ENCODE results near the gene FNDC3B. TPM values are rescaled to one million over a fixed set of nuclear protein-coding genes. Genes with fewer than 3 reads are reported as not detected.

The FNDC3B gene
- total RNA-seq, 2 experiments from 2014 or later, result 11.5 to 12.3 TPM

GRCh38 chr3:172153335-172153861 is 114.0 kb downstream of the FNDC3B start:
- H3K4me3 Mint-ChIP-seq, result peak overlapping the region; percentile 15
- no peaks in the 10 kb centered on the region for H3K9me3 Mint-ChIP-seq (ENCODE audit: insufficient read depth)
- ChIA-PET CTCF (no interaction called here), POLR2A (interaction anchor here (0.7 kb wide), 1 partner anchor 541 kb away, joined by 3 read pairs; no protein-coding TSS in a partner anchor)
- ATAC-seq, result peak; percentile 94
- peak overlapping the region; percentile 11 for H3K27ac Mint-ChIP-seq
- peaks cover 25% of the 10 kb centered on the region for H3K4me1 Mint-ChIP-seq (ENCODE audit: low read depth)
- DNase-seq, result peak; percentile 52
- H3K27me3 Mint-ChIP-seq (ENCODE audit: low read depth), result no peaks in the 10 kb centered on the region
- H3K36me3 Mint-ChIP-seq (ENCODE audit: low read depth), result peaks cover 2% of the 10 kb centered on the region

GRCh38 chr3:172154768-172155664 is 115.6 kb downstream of the FNDC3B start:
- Mint-ChIP-seq H3K27ac (no peak overlapping the region), H3K4me1 (ENCODE audit: low read depth) (peaks cover 25% of the 10 kb centered on the region), H3K36me3 (ENCODE audit: low read depth) (peaks cover 2% of the 10 kb centered on the region), H3K27me3 (ENCODE audit: low read depth) (no peaks in the 10 kb centered on the region), H3K9me3 (ENCODE audit: insufficient read depth) (no peaks in the 10 kb centered on the region), H3K4me3 (no peak overlapping the region)
- POLR2A ChIA-PET, result no interaction called here
- no peak for ATAC-seq
- no peak for DNase-seq
- CTCF ChIA-PET, result no interaction called here

GRCh38 chr3:172155897-172156585 is 116.7 kb downstream of the FNDC3B start:
- no peak overlapping the region for H3K4me3 Mint-ChIP-seq
- ATAC-seq, result no peak
- no peaks in the 10 kb centered on the region for H3K9me3 Mint-ChIP-seq (ENCODE audit: insufficient read depth)
- no peak for DNase-seq
- POLR2A ChIA-PET, result no interaction called here
- peaks cover 25% of the 10 kb centered on the region for H3K4me1 Mint-ChIP-seq (ENCODE audit: low read depth)
- no peak overlapping the region for H3K27ac Mint-ChIP-seq
- peaks cover 2% of the 10 kb centered on the region for H3K36me3 Mint-ChIP-seq (ENCODE audit: low read depth)
- H3K27me3 Mint-ChIP-seq (ENCODE audit: low read depth), result no peaks in the 10 kb centered on the region
- CTCF ChIA-PET, result no interaction called here

- Mint-ChIP-seq H3K27me3 (ENCODE audit: low read depth) (no peaks in the 10 kb centered on the region), H3K9me3 (ENCODE audit: insufficient read depth) (no peaks in the 10 kb centered on the region), H3K36me3 (ENCODE audit: low read depth) (peaks cover 2% of the 10 kb centered on the region), H3K4me1 (ENCODE audit: low read depth) (peaks cover 25% of the 10 kb centered on the region), H3K27ac (no peak overlapping the region), H3K4me3 (no peak overlapping the region)
- CTCF ChIA-PET, result no interaction called here
- ATAC-seq, result no peak
- DNase-seq, result no peak
- POLR2A ChIA-PET, result no interaction called here
Measured at GRCh38 chr3:172156586-172156955, 117.2 kb downstream of the FNDC3B start.

- CTCF ChIA-PET, result no interaction called here
- Mint-ChIP-seq H3K9me3 (ENCODE audit: insufficient read depth) (no peaks in the 10 kb centered on the region), H3K27me3 (ENCODE audit: low read depth) (no peaks in the 10 kb centered on the region), H3K4me3 (no peak overlapping the region), H3K27ac (no peak overlapping the region), H3K36me3 (ENCODE audit: low read depth) (peaks cover 2% of the 10 kb centered on the region), H3K4me1 (ENCODE audit: low read depth) (peaks cover 21% of the 10 kb centered on the region)
- ATAC-seq (no peak), DNase-seq (no peak)
- POLR2A ChIA-PET, result no interaction called here
Measured at GRCh38 chr3:172157564-172158258, 118.3 kb downstream of the FNDC3B start.

- H3K27me3 Mint-ChIP-seq (ENCODE audit: low read depth), result no peaks in the 10 kb centered on the region
- no peak for ATAC-seq
- DNase-seq, result no peak
- H3K36me3 Mint-ChIP-seq (ENCODE audit: low read depth), result peaks cover 2% of the 10 kb centered on the region
- ChIA-PET CTCF (no interaction called here), POLR2A (no interaction called here)
- H3K9me3 Mint-ChIP-seq (ENCODE audit: insufficient read depth), result no peaks in the 10 kb centered on the region
- peaks cover 10% of the 10 kb centered on the region for H3K4me1 Mint-ChIP-seq (ENCODE audit: low read depth)
- H3K27ac Mint-ChIP-seq, result no peak overlapping the region
- no peak overlapping the region for H3K4me3 Mint-ChIP-seq
Measured at GRCh38 chr3:172158741-172159140, 119.4 kb downstream of the FNDC3B start.

GRCh38 chr3:172159376-172159775 is 120.0 kb downstream of the FNDC3B start:
- ATAC-seq, result no peak
- Mint-ChIP-seq H3K4me3 (no peak overlapping the region), H3K9me3 (ENCODE audit: insufficient read depth) (no peaks in the 10 kb centered on the region), H3K36me3 (ENCODE audit: low read depth) (peaks cover 2% of the 10 kb centered on the region), H3K27ac (no peak overlapping the region), H3K27me3 (ENCODE audit: low read depth) (no peaks in the 10 kb centered on the region), H3K4me1 (ENCODE audit: low read depth) (peaks cover 10% of the 10 kb centered on the region)
- no peak for DNase-seq
- ChIA-PET POLR2A (no interaction called here), CTCF (no interaction called here)

- DNase-seq (no peak), ATAC-seq (no peak)
- Mint-ChIP-seq H3K9me3 (ENCODE audit: insufficient read depth) (no peaks in the 10 kb centered on the region), H3K27ac (no peak overlapping the region), H3K4me1 (ENCODE audit: low read depth) (peaks cover 4% of the 10 kb centered on the region), H3K27me3 (ENCODE audit: low read depth) (no peaks in the 10 kb centered on the region), H3K4me3 (no peak overlapping the region), H3K36me3 (ENCODE audit: low read depth) (peaks cover 2% of the 10 kb centered on the region)
- CTCF ChIA-PET, result no interaction called here
- POLR2A ChIA-PET, result no interaction called here
Measured at GRCh38 chr3:172159962-172160538, 120.7 kb downstream of the FNDC3B start.

- H3K9me3 Mint-ChIP-seq (ENCODE audit: insufficient read depth), result no peaks in the 10 kb centered on the region
- POLR2A ChIA-PET, result no interaction called here
Measured at GRCh38 chr3:172161133-172161789, 121.9 kb downstream of the FNDC3B start.

GRCh38 chr3:172161959-172162358 is 122.6 kb downstream of the FNDC3B start:
- POLR2A ChIA-PET, result no interaction called here

More at GRCh38 chr3:172161133-172161789, 121.9 kb downstream of the FNDC3B start:
- Mint-ChIP-seq H3K27me3 (ENCODE audit: low read depth) (no peaks in the 10 kb centered on the region), H3K4me3 (no peak overlapping the region), H3K4me1 (ENCODE audit: low read depth) (peaks cover 2% of the 10 kb centered on the region), H3K27ac (no peak overlapping the region), H3K36me3 (ENCODE audit: low read depth) (peaks cover 2% of the 10 kb centered on the region)
- CTCF ChIA-PET, result no interaction called here
- no peak for ATAC-seq
- no peak for DNase-seq

GRCh38 chr3:172163320-172163719 is 123.9 kb downstream of the FNDC3B start:
- Mint-ChIP-seq H3K27me3 (ENCODE audit: low read depth) (no peaks in the 10 kb centered on the region), H3K9me3 (ENCODE audit: insufficient read depth) (no peaks in the 10 kb centered on the region), H3K36me3 (ENCODE audit: low read depth) (peaks cover under 1% of the 10 kb centered on the region), H3K4me3 (no peak overlapping the region), H3K4me1 (ENCODE audit: low read depth) (peaks cover 2% of the 10 kb centered on the region), H3K27ac (no peak overlapping the region)
- ATAC-seq (no peak), DNase-seq (no peak)
- ChIA-PET POLR2A (no interaction called here), CTCF (interaction anchor here (1.3 to 1.4 kb wide), 2 partner anchors 10 to 128 kb away, joined by 4 read pairs; no protein-coding TSS in a partner anchor)

More at GRCh38 chr3:172161959-172162358, 122.6 kb downstream of the FNDC3B start:
- Mint-ChIP-seq H3K36me3 (ENCODE audit: low read depth) (peaks cover 2% of the 10 kb centered on the region), H3K27ac (no peak overlapping the region), H3K9me3 (ENCODE audit: insufficient read depth) (no peaks in the 10 kb centered on the region), H3K4me1 (ENCODE audit: low read depth) (peaks cover 2% of the 10 kb centered on the region), H3K27me3 (ENCODE audit: low read depth) (no peaks in the 10 kb centered on the region), H3K4me3 (no peak overlapping the region)
- no peak for DNase-seq
- CTCF ChIA-PET, result interaction anchor here (1.4 kb wide), 1 partner anchor 126 kb away, joined by 4 read pairs; no protein-coding TSS in a partner anchor
- no peak for ATAC-seq

Measured in activated CD8-positive, alpha-beta T cell treated with anti-CD3 and anti-CD28 coated beads, Interleukin-2, amount 10 ng/mL, durations not matched to agents 7 days and 5 days (primary cell).